Measurements from ENCODE around the gene TXNDC8.

DNA sequence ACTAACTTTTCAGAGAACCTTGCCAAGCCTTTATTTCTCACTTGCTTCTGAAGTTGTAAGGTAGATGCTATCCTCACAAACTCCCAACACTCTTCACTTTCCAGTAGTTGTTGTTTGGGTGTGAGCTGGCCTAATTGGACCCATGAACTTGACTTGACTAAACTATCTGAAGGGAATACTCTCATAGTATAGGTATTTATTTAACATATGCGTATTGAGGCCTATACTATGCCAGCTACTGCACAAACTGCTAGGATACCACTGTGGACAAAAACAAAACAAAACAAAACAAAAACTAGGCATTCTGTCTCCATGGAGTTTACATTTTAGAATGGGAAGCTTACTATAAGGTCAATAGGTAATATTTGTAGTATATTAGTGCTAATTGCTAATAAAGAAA, 1.3 kb downstream of the TXNDC8 start:
- TF ChIP-seq, protein P1, sequence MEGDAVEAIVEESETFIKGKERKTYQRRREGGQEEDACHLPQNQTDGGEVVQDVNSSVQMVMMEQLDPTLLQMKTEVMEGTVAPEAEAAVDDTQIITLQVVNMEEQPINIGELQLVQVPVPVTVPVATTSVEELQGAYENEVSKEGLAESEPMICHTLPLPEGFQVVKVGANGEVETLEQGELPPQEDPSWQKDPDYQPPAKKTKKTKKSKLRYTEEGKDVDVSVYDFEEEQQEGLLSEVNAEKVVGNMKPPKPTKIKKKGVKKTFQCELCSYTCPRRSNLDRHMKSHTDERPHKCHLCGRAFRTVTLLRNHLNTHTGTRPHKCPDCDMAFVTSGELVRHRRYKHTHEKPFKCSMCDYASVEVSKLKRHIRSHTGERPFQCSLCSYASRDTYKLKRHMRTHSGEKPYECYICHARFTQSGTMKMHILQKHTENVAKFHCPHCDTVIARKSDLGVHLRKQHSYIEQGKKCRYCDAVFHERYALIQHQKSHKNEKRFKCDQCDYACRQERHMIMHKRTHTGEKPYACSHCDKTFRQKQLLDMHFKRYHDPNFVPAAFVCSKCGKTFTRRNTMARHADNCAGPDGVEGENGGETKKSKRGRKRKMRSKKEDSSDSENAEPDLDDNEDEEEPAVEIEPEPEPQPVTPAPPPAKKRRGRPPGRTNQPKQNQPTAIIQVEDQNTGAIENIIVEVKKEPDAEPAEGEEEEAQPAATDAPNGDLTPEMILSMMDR (IDR thresholded peaks at IDR 0.05; ENCODE audit: insufficient read depth, low read depth, low read length), result no peak
- TF ChIP-seq EZH2 (IDR thresholded peaks at IDR 0.05; ENCODE audit: insufficient read depth, low read length), result no peak
